ENCODE measurements around the gene PCGF1.
A peak's percentile ranks its signal among the peaks of the same experiment; 100 is the strongest.

The PCGF1 gene

DNA sequence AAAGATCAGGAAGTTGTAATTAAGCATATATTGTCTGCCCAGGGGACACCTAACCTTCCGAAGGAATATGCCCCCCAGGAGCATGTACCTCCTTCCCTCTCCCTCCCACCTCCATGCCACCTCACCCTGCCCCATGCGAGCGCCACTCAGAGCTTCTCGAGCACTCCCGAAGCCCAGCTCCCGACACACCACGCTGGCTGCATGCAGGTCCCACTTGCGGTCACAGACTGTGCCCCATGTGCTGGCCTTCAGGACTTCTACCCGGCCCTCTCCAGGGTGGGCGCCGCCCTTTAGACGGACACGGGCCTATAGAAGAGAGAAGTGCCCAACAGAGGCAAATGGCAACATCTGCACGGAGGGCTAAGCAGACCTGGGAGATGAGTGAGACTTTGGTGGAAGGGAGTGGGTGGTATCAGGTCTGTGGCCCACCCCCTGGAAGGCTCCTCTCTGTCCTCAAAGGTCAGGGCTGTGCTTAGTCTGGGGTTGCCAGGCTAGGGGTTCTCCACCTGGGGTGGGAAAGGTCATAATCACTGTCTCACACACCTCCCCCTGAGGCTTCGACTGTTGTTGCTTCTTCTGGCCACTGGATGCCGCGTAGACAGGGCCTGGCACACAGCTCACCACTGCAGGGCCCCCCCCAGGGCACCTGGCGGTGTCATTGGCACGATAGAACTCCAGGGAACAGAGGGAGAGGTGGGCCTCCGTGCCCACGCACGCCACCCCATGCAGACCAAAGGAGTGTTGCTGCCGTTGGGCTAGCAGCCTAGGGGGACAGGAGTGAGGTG lies 28.9 kb upstream of the PCGF1 start:
- DNase-seq (ENCODE audit: low read depth), result no peak

DNA sequence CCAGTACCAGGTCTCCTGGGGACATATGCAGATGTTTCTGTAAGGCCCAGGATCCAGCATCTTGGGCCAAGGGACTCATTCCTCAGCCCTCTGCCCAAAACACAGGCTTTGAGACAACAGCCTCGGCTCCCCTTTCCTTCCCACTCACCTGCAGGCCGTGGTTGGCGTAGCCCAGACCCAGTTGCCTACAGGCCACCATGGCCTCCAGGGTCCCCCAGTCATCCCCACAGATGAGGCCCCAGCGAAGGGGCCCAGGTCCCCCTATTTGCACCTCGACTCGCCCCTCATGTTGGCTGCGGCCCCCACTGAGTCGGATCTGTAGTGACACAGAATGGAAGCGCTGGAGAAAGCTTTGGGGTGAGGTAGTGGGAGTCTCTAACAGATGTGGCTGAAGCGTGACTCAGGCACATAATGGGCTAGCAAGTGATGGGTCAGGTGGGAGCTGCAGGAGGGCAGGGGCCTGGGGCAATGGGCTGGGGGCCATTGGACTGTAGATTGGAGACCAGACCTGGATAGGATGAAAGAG lies 28.0 kb upstream of the PCGF1 start:
- DNase-seq (ENCODE audit: low read depth), result no peak

DNA sequence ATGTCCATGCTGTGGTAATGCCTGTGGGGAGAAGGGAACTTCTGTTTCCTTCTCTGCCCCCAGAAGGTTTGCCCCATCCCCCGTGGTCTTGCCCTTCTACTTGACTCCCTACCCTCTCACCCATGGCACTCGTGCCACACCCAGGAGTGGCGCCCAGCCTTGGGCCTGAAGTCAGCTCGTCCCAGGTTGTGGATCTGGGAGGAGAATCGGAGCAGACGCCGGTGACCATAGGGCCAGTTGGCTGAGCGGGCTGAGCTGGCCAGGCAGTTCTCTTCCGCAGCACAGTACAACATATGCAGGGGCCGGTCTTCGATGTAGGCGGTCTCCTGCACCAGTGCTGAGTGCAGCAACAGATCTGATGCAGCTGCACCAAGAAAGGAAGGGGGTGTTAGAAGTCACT lies 26.9 kb upstream of the PCGF1 start:
- DNase-seq (ENCODE audit: low read depth), result no peak

DNA sequence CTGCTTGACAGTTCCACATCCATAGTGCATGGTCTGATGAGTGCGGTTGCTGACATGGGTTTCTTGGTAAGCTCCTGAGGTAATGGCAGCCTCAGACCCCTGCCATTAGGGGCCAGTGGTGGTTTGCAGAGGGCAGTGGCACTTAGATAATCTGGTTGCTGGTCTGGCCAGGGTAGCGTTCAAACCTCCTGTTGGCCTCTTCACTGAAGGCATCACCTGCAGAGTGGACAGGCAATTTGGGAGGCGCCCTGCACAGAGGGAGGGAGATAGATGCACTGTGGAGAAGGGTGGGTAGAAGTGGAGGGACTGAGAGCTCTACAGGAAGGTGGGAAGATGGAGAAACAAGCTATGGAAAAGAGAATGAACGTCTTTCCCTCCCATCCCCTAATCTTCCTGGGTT lies 26.0 kb upstream of the PCGF1 start:
- no peak for DNase-seq (ENCODE audit: low read depth)

DNA sequence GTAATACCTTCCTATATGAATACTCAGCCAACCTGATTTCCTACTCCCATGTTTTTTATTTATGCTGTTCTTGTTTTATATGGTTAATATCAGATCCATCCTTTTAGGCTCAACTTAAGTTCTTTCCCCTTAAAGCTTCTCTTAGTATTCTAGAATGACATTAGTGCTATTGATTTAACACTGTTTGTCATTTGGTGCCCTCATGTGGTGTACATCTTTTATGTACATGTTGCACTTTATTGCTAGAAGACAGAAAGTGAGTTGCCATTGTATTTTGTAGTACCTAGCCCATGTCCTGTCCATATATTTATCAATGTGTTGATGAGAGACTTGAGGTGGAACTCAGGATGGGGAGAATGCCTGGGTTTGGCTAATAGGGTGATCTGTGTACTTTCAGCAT lies 24.7 kb upstream of the PCGF1 start:
- DNase-seq (ENCODE audit: low read depth), result no peak

DNA sequence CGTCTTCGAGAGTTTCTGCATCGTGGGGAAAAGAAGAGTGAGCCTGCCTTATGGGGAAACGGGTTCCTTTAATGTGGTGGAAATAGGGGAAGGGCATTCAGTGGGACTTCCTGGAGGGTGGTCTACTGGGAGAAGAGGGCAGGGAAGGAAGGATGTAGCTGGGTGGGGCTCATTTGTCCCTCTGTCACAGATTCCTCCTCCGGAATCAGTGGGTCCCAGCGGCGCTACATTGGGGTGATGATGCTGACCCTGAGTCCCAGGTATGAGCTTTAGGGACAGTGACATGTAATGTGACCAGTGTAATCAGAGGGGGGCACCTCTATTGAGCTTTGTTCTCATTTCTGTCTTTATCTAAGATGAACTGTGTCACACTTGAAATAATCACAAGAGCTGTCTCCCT lies 24.2 kb upstream of the PCGF1 start:
- no peak for DNase-seq (ENCODE audit: low read depth)

DNA sequence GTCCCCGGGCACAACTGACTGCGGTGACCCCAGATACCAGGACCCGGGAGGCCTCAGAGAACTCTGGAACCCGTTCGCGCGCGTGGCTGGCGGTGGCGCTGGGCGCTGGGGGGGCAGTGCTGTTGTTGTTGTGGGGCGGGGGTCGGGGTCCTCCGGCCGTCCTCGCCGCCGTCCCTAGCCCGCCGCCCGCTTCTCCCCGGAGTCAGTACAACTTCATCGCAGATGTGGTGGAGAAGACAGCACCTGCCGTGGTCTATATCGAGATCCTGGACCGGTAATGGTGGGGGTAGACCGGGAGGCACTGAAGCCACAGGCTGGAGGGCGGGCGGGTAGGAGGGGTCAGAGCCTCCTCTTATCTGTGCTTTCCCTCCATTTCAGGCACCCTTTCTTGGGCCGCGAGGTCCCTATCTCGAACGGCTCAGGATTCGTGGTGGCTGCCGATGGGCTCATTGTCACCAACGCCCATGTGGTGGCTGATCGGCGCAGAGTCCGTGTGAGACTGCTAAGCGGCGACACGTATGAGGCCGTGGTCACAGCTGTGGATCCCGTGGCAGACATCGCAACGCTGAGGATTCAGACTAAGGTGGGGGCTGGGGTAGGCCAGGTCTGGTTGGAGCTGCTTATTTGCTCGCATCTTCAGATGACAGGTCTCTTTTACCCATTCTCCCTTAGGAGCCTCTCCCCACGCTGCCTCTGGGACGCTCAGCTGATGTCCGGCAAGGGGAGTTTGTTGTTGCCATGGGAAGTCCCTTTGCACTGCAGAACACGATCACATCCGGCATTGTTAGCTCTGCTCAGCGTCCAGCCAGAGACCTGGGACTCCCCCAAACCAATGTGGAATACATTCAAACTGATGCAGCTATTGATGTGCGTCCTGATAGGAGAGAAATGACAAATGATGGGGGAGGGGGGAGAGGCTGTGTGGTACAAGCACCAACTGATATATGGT lies 23.0 kb upstream of the PCGF1 start:
- DNase-seq (ENCODE audit: low read depth), result no peak

DNA sequence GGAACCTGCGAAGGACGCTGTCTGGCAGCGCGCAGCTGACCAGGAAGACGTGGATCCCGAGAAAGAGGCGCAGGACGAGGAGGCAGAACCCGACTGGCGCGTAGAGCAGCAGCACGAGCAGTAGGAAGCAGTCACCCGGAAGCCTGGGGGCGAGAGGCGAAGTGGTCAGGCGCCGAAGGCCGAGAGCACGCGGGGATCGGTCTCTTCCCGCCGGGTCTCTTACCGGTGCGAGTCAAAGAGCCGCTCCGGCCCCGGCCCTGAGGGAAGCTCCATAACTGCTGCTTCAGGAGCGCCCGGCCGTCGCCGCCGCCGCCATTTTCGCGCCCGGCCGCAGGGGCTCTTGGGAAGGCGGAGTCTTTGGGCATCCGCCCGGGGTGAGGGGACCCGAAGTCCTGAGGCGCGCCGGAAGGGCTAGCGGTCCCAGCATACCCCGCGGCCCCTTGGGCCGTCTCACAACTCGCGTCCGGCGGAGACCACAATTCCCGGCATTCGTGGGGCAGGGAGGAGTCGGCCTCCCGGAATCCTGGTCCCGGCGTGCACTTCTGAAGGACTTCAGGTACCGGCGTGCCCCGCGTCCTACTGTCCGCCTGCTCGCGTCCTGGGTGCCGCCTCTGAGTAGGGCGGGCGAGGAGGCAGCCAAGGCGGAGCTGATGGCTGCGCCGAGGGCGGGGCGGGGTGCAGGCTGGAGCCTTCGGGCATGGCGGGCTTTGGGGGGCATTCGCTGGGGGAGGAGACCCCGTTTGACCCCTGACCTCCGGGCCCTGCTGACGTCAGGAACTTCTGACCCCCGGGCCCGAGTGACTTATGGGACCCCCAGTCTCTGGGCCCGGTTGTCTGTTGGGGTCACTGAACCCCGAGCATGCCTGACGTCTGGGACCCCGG lies 22.1 kb upstream of the PCGF1 start, which contains the start of the genes AUP1 and HTRA2:
Gene AUP1, minus strand, starts transcription at position 350 of the 882 bp plus-strand sequence. Its CDS starts 77 bp downstream, at position 273.
Gene HTRA2, plus strand, starts transcription at position 577 of the 882 bp plus-strand sequence. Its CDS starts 74 bp downstream, at position 651.
- peak; percentile 75 for DNase-seq (ENCODE audit: low read depth)

DNA sequence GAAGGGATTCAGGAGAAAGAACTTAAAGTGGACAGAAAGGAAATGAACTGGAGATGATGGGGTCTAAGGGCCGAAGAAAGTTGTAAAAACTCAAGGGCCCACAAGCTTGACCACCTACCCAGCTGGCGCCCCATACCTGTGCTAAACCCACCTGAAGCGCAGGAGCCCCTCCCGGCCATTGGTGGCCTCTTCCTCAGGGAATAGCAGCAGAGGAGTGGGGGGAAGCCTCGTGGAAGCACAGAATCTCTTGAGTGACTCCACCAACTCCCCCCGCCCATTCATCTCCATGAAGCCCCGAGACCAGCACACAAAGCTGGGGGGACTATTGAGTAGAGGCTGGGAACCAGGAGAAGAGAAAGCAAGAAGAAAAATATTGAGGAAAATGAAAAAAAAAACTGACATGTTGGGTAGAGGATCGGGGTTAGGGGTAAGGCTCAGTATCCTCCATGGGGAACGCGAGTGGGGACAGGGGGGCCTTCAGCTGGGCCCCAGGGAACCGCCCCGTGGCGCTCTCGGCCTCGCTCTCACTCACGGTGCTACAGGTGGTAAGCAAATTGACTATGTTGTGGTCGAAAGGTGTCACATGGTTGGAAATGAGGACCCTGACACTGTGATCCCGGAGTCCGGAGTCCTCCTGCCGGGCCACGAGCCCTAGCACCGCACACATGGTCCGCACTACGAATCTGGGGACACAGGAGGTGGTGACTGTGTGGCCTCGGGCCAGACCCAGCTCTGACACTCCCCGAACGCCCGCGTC lies 21.3 kb upstream of the PCGF1 start:
- no peak for DNase-seq (ENCODE audit: low read depth)

DNA sequence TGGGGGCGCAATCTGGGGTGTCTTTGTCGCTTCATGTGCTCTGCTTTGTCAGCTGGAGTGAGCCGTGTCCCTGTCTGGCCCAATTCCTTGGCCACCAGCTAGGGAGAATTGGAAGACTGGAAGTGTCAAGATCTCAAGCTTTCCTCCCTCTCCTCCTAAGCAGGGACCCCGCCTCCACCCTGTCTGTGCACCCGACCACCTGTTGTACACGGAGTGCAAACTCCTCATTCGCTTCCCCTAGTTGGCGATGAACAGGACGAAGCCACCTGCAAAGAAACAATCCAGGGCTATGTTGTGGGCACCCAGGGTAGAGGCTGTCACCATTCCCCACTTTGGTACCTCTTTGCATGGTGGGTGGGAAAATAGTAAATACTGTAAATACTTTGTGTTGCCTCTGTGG lies 20.2 kb upstream of the PCGF1 start:
- no peak for DNase-seq (ENCODE audit: low read depth)

DNA sequence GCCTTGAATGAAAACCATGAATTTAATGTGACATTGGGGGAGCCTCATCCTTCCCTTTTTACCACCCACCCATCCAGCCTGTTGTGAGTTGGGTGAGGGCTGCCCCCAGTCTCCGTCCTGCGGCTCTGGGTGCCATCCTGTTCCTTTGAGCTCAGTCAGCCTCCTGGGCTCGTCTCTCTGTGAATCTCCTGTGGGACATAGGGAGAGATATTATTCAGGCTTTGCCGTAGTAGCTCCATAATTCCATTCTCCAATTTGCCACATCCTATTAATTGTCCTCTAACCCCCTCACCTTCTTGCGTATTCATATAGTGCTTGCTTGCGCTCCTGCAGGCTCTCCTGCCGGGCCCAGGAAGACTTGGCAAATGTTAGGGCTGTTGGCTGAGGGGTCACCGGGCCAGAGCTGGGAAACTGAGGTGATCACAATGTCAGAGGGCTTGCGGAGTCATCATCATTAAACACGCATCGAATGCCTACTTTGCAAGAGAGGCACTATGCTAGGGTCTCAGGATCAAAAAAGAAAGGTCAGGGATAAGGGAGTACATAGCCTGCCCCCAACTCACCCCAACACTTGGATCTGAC lies 19.2 kb upstream of the PCGF1 start:
- no peak for DNase-seq (ENCODE audit: low read depth)

DNA sequence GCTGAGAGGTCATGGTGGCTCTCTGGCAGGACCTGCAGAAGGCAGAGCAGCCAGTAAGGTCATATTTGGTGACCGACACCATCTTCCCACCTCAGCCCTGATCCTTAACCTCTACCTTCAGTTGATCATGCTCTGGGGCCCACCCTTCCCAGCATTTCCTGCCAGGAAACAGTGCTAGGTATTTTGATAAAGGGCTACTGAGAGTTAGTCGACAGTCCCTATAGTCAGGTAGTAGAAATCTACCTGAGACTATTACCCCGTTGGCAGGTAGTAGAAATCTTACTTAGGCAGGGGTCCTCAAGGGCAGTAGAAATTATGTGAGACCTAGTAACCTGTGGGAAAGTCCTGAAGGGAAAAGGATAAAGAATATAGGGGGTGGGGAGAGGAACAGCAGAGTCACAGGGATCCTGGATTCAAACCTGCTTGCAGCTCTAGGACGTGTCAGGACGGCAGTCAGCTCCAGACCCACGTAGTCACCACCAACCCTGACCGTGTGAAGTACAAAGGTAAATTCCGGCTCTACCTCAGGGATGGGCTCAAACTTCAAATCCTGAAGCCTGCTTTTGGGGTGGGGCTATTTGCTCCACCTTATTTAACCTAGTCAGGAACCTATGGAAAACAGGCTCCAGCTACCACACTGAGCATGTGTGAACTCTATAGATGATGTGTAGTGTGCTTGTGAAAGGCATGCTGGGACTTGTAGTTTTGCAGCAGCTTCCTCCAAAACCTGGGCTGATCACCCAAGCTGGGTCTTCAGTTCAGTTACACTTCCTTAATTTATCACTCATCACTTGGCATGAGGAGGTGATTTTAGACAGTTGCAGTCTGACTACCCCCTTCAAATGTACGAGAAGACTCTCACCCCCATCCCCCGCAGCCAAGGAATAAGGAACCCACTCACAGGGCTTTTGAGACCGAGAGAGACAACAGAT lies 18.5 kb upstream of the PCGF1 start, which contains the start of gene DQX1:
Gene DQX1, minus strand, starts transcription at position 515 of the 932 bp plus-strand sequence. Its CDS starts 502 bp downstream, at position 13.
- no peak for DNase-seq (ENCODE audit: low read depth)

DNA sequence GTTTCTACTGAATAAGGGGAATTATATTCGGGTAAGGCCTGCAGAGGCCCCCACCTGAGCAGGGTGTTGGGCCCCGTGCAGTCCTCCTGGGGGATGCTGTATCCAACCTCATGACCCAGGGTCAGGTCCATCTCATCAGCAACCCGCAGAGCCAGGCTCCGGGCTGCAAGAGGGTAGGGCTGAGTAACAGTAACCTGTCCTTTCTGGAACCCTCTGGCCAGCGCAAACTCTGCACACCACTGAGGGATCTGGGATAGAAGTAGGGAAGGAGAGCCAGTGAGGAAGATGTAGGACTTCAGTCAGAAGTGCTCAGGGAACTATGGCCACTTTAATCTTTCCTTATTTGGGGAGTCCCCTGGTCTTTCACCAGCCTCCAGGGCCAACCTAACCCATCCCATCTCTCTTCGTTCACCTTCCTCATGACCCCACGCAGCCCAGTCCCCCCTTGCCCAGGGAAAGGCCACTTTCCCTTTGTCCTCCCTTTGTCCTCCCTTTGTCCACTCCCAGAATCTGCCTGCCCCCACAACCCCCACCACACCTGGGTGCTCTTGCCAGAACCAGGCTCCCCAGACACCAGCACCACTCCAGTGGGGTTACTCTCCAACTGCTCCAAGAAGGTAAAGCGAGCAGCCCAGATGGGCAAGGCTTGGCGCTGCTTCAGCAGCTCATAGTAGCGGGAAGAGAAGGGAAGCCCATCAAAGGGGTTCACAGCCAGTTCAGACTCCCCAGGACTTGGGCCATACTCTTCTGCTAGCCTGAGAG lies 17.6 kb upstream of the PCGF1 start:
- no peak for DNase-seq (ENCODE audit: low read depth)

DNA sequence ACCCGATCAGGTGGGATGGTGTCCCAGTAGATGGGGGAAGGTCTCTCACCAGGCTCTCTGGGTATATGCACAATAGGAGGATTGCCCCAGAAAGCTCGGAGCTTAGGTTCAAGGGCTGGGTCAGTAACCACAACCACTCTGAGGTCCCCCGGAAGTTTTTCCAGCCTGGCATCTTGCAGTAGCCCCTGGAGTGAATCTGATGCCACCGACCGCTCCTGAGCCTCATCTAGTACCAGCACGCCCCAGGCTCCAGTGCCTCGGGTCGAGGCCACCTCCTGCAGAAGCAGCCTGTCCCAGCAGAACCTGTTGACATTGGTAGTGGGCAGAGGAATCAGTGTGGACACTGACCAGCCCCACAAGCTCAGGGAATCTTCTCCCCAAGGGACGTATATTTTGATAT lies 16.5 kb upstream of the PCGF1 start:
- no peak for DNase-seq (ENCODE audit: low read depth)

DNA sequence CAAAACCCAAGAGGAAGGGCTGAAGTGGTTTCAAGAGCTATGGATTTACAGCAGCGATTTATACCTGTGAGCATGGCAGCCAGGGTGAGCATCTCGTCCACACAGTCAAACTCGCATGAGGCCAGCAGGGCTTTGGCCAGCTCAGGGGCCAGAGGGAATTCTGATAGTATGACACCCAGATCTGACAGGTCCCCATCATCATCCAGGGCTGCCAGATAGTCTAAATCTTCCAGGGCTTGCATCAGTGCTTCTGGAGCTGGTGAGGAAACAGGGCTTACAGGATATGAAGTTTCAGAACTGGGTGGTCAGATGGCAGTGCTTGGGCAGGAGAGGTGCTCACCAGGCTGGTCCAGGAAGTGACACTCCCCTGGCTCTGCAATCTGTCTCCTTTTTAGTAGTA lies 15.0 kb upstream of the PCGF1 start:
- no peak for DNase-seq (ENCODE audit: low read depth)

DNA sequence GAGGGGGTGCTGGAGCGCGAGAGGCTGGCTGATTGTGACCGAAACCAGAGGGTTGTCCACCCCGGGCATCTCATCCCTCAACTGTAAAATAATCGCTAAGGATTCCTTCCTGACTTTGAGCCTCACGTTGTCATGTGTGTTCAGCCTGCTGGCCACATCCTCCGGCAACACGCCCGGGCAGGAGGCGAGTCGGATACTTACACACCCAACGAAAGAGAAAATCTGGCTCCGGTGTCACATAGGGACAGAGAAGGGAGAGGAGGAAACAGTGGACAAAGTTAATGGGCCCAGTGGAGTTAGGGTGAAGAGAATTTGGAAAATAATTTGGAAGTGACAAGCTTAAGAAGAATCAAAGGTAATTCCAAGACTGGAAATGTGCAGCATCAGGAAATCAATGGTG lies 9.2 kb upstream of the PCGF1 start:
- DNase-seq (ENCODE audit: low read depth), result no peak

DNA sequence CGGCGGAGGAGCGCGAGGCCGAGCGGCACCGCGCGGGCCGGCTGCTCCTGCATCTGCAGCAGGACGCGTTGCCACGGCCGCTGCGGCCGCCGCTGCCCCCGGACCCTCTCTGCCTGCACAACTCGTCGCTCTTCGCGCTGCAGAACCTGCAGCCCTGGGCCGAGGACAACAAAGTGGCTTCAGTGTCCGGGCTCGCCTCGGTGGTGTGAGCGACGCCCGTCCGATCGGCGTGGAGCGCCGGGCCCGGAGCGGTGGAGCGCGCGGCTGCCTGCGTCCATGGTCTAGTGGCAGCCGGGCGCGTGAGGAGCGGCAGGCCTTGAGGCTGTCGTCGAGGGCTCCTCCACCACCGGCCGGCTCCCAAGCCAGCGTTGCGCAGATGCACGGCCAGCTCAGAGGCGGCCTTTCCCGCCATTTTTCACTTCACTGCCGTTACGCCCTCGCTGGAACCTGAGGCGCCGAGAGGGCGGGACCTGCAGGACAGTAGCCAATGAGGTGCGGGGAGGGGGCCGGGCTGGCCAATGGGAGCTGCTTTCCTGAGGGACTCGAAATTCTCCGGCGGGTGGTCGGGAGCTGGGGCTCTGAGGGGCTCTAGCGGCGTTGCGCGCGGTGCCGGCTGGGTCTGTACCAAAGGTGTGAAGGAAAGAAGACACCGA lies 8.6 kb upstream of the PCGF1 start:
- no peak for DNase-seq (ENCODE audit: low read depth)

All from stimulated activated CD8-positive, alpha-beta memory T cell treated with anti-CD3 and anti-CD28 coated beads, Interleukin-15, amount 100 ng/mL, for 24 hours (primary cell).